ENCODE data around the gene XRRA1. TPM values are rescaled to one million over a fixed set of nuclear protein-coding genes. Genes with fewer than 3 reads are reported as not detected.
"Not testable (repeated sequence)": the region's sequence is repeated elsewhere in the genome, so short reads cannot be mapped to it uniquely, and the experiment has no call there.

Gene XRRA1, protein sequence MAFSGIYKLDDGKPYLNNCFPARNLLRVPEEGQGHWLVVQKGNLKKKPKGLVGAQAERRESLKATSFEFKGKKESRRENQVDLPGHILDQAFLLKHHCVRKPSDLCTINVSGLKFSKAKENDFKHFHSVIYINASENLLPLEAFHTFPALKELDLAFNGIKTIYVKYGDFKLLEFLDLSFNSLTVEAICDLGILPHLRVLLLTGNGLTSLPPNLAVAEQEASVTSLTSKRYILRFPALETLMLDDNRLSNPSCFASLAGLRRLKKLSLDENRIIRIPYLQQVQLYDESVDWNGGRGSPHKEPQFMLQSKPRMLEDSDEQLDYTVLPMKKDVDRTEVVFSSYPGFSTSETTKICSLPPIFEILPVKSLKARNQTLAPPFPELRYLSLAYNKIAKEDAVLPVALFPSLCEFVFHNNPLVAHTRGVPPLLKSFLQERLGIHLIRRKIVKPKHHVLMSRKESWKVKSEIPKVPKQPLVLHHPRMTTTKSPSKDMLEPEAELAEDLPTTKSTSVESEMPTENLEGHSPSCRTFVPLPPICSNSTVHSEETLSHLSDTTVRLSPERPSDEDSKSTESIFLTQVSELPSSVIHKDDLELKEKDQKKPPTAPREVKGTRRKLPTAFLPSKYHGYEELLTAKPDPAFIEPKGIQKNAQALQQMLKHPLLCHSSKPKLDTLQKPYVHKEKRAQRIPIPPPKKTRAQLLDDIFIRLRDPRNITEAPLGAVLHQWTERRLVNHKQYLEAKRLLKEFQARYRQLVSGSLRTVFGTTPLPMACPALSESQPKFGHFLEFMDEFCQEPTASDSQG
- 10 to 100 TPM in 3 of 5 donors, 1 to 10 TPM in 2; 5.8 to 57.7 (median 16.5) TPM for total RNA-seq
- polyA plus RNA-seq, result 1 to 10 TPM; 2.1 to 3.4 (median 2.5) TPM
- long read RNA-seq, donor 1, partial matches to known transcripts, result 14 of 14 reads
- long read RNA-seq, donor 1, other reads (novel, unspliced or antisense), result 0 of 14 reads
- long read RNA-seq, donor 2, result 0 reads
- long read RNA-seq, donor 3, result 0 reads
- long read RNA-seq, donor 4, result 0 reads
- long read RNA-seq, donor 5, result 0 reads
- long read RNA-seq, donor 6, result 0 reads
- long read RNA-seq, donor 7, partial matches to known transcripts, result 290 of 290 reads
- long read RNA-seq, donor 7, other reads (novel, unspliced or antisense), result 0 of 290 reads
- long read RNA-seq, donor 8, result 0 reads
- long read RNA-seq, donor 9, result 0 reads
- long read RNA-seq, donor 10, result 0 reads

DNA sequence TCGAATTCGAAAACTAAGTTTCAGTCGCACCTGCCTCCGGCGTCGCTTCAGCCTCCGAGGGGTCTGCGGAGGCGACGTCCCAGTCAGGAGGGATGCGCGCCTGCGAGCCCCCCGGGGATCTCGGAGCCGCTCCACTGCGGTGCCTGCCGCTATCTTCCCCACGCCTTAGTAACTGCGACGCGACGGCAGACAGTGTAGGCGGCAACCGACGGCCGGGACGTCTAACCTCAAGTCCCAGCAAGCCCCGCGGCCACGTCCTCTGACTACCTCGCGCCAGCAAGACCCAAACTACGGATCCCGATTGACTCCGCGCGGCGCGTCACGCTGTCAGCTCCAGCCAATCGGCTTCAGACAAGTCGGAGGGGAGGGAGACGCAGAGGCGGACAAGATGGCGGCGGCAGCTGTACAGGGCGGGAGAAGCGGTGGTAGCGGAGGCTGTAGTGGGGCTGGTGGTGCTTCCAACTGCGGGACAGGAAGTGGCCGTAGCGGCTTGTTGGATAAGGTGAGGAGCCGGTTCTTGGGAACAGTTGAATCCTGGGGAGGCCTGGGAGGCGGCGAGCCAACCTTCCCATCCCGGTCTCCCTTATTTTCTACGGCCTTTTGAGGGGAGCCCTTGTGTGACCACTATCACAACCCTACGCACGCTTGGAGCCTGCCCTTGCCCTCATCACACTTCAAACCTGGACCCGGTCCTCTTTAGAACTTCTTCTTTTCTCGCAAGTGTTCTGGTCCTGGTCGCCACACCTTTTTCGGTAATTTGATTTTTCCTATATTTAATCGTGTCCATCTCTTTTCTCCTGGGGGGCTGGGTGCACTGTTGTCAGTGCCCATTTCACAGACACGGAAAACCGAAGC lies at the start of gene XRRA1, which contains the start of gene SPCS2:
TSS of gene XRRA1 (minus strand) at position 194 of the 855 bp plus-strand sequence. CDS start 8,213 bp downstream, outside the sequence.
TSS of gene SPCS2 (plus strand) at position 369 of the 855 bp plus-strand sequence. CDS start at position 389, 20 bp downstream.
- intact Hi-C loops (cut with DNase I; ENCODE audit: low total_unique reads), result no loop called here
- WGBS, 5 donors, result 0 to 1% (median 0%) methylated on average over 37 to 67 of the region's 67 CpGs
- no peaks in the 10 kb centered on the region for H3K9me3 ChIP-seq
- peak; percentile 99 to 100 for DNase-seq
- peak within 1 kb of the TSS; percentile 71 to 91 (median 86) for H3K27ac ChIP-seq
- H3K4me1 ChIP-seq, result peaks cover 27 to 79% (median 52%) of the 10 kb centered on the region in 4 donors
- TF ChIP-seq EP300 (IDR thresholded peaks at IDR 0.05) (no peak), POLR2AphosphoS5 (IDR thresholded peaks at IDR 0.05) (peak; percentile 94 to 99 (median 94))
- H3K36me3 ChIP-seq, result peaks cover 0 to 16% (median 11%) of the 10 kb centered on the region in 4 donors
- H3K27me3 ChIP-seq, result no peaks in the 10 kb centered on the region
- H3K4me3 ChIP-seq, result peak within 1 kb of the TSS; percentile 71 to 91 (median 86)

DNA sequence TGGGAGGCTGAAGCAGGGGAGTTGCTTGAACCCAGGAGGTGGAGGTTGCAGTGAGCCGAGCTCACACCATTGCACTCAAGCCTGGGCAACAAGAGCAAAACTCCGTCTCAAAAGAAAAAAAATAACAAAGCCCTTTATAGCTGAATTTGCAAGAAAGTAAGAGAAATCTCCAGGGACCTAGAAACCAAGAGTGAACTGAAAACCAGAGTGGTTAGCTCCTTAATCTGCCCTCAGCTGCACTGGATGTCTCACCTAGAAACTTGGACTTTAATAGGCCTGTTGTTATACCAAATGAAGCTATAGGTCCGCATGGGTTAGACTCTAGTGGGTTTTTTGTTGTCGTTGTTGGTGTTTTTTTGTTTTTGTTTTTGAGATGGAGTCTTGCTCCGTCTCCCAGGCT lies 44.0 kb upstream of the XRRA1 start:
- no peak overlapping the region for H3K27ac ChIP-seq
- H3K4me3 ChIP-seq, result no peak overlapping the region
- 94 to 99% (median 97%) methylated on average over 5 of the region's 5 CpGs for WGBS, 5 donors
- no peak for DNase-seq
- H3K27me3 ChIP-seq, result no peaks in the 10 kb centered on the region
- peaks cover 5 to 30% (median 19%) of the 10 kb centered on the region in 4 donors for H3K36me3 ChIP-seq
- no peaks in the 10 kb centered on the region for H3K9me3 ChIP-seq
- peaks cover 0 to 28% (median 25%) of the 10 kb centered on the region in 4 donors for H3K4me1 ChIP-seq
- TF ChIP-seq POLR2AphosphoS5 (IDR thresholded peaks at IDR 0.05), result no peak
- intact Hi-C loops (cut with DNase I; ENCODE audit: low total_unique reads), result no loop called here

DNA sequence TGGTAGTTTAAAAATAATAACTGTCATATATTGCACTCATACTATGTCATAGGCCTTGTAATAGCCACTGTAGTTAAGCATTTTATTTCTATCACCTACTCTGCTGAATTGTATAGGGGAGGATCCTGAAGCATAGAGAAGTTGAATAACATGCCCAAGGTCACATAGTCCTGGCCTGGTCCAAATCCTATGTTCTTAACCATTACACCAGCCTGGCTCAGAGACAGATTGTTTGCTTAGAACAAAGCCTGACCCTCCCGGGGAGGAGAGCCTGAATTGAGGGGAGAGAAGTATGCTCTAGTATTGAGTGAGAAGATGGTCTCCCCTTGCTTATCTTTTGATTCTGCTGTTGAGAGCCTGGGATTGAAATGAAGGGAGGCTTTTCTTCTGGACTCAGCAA lies 42.0 kb upstream of the XRRA1 start:
- TF ChIP-seq, protein P1, sequence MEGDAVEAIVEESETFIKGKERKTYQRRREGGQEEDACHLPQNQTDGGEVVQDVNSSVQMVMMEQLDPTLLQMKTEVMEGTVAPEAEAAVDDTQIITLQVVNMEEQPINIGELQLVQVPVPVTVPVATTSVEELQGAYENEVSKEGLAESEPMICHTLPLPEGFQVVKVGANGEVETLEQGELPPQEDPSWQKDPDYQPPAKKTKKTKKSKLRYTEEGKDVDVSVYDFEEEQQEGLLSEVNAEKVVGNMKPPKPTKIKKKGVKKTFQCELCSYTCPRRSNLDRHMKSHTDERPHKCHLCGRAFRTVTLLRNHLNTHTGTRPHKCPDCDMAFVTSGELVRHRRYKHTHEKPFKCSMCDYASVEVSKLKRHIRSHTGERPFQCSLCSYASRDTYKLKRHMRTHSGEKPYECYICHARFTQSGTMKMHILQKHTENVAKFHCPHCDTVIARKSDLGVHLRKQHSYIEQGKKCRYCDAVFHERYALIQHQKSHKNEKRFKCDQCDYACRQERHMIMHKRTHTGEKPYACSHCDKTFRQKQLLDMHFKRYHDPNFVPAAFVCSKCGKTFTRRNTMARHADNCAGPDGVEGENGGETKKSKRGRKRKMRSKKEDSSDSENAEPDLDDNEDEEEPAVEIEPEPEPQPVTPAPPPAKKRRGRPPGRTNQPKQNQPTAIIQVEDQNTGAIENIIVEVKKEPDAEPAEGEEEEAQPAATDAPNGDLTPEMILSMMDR (IDR thresholded peaks at IDR 0.05), result no peak
- no peak for DNase-seq
- intact Hi-C loops (cut with DNase I; ENCODE audit: low total_unique reads), result no loop called here
- H3K4me3 ChIP-seq, result no peak overlapping the region
- peaks cover 5 to 19% (median 17%) of the 10 kb centered on the region in 4 donors for H3K36me3 ChIP-seq
- H3K27ac ChIP-seq, result no peak overlapping the region
- 22 to 42% (median 35%) methylated on average over 1 of the region's 1 CpG for WGBS, 5 donors
- no peaks in the 10 kb centered on the region for H3K9me3 ChIP-seq
- H3K27me3 ChIP-seq, result no peaks in the 10 kb centered on the region
- H3K4me1 ChIP-seq, result peaks cover 0 to 28% (median 25%) of the 10 kb centered on the region in 4 donors

DNA sequence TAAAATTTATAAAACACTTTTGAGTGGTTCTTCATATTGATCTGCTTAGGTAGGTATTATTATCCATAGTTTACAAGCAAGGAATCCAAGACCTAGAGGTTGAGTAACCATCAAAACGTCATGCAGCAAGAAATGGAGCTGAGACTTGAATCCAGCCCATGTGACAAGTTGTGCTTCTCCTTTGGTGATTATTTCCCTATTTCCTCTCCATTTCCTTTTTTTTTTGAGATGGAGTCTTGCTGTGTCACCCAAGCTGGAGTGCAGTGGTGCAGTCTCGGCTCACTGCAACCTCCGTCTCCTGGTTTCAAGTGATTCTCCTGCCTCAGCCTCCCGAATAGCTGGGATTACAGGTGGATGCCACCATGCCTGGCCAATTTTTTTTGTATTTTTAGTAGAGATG lies 41.3 kb upstream of the XRRA1 start:
- peaks cover 0 to 28% (median 25%) of the 10 kb centered on the region in 4 donors for H3K4me1 ChIP-seq
- H3K27ac ChIP-seq; H3K27me3 ChIP-seq; intact Hi-C loops (cut with DNase I; ENCODE audit: low total_unique reads); H3K4me3 ChIP-seq; DNase-seq; H3K9me3 ChIP-seq: not testable (repeated sequence)
- H3K36me3 ChIP-seq, result peaks cover 4 to 11% (median 10%) of the 10 kb centered on the region in 4 donors
- 85 to 96% (median 89%) methylated on average over 4 of the region's 4 CpGs for WGBS, 5 donors

DNA sequence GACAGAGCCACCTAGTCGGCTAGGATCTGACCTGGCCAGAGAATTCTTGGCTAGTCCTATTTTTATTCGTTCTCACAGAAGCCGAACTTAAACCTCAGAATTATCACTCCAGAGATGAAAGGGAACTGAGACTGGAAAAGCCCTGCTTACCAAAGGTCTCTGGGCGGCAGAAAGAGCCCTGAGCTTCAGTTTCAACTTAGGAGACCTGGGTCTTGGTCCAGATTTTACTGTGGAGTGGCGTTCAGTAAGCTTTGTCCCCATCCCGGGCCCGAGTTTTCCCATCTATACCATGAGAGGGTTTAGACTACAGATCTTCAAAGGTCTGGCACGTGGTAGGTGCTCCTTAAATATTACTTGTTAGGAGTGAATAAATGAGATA lies 40.4 kb upstream of the XRRA1 start:
- intact Hi-C loops (cut with DNase I; ENCODE audit: low total_unique reads), result no loop called here
- no peak for DNase-seq
- Histone ChIP-seq H3K4me3 (peak overlapping the region; percentile 61 to 82 (median 68)), H3K4me1 (peaks cover 0 to 28% (median 25%) of the 10 kb centered on the region in 4 donors), H3K36me3 (peaks cover 0 to 2% (median 1%) of the 10 kb centered on the region in 4 donors), H3K27me3 (no peaks in the 10 kb centered on the region), H3K9me3 (no peaks in the 10 kb centered on the region), H3K27ac (peak overlapping the region; percentile 67 to 86 (median 75))
- TF ChIP-seq POLR2AphosphoS5 (IDR thresholded peaks at IDR 0.05), result no peak
- TF ChIP-seq EP300 (IDR thresholded peaks at IDR 0.05), result no peak
- no peak for TF ChIP-seq POLR2A (IDR thresholded peaks at IDR 0.05)
- TF ChIP-seq, protein P1 (IDR thresholded peaks at IDR 0.05), result no peak
- 1 to 5% (median 3%) methylated on average over 8 of the region's 8 CpGs for WGBS, 5 donors
